ENCODE data around the gene SPNS3. TPM values are rescaled to one million over a fixed set of nuclear protein-coding genes. Genes with fewer than 3 reads are reported as not detected.
A peak's percentile ranks its signal among the peaks of the same experiment; 100 is the strongest.

The SPNS3 gene
- total and polyA plus RNA-seq, 9 donors, result 0.06 to 0.80 (median 0.20) TPM; not detected in 4

DNA sequence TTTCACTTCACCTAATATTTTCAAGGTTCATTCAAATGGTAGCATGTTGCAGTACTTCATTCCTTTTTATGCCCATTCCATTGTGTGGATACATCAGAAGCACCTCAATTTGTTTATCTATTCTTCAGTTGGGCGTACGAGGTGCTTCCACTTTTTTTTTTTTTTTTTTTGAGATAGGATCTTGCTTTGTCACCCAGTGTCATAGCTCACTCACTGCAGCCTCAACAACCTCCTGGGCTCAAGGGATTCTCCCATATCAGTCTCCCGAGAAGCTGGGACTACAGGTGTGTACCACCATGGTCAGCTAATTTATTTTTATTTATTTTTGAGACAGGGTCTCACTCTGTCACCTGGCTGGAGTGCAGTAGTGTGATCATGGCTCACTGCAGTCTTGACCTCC lies 22.5 kb upstream of the SPNS3 start:
- intact Hi-C loops (cut with DNase I), result loop anchor here in 3 of 4 donors (5.0 kb wide), 2 partner anchors 194 to 209 kb away; no protein-coding TSS in a partner anchor
- H3K27ac ChIP-seq, result no peak overlapping the region
- 68 to 89% (median 83%) methylated on average over 3 of the region's 3 CpGs for WGBS, 3 donors
- H3K4me1 ChIP-seq (ENCODE audit: insufficient read depth), result no peaks in the 10 kb centered on the region
- no peak for DNase-seq
- H3K27me3 ChIP-seq, result no peaks in the 10 kb centered on the region
- TF ChIP-seq POLR2A (IDR thresholded peaks at IDR 0.05) (no peak), EP300 (IDR thresholded peaks at IDR 0.05) (no peak), CTCF (IDR thresholded peaks at IDR 0.05) (no peak)
- H3K36me3 ChIP-seq, result no peaks in the 10 kb centered on the region
- H3K9me3 ChIP-seq, result no peaks in the 10 kb centered on the region
- no peak overlapping the region for H3K4me3 ChIP-seq

DNA sequence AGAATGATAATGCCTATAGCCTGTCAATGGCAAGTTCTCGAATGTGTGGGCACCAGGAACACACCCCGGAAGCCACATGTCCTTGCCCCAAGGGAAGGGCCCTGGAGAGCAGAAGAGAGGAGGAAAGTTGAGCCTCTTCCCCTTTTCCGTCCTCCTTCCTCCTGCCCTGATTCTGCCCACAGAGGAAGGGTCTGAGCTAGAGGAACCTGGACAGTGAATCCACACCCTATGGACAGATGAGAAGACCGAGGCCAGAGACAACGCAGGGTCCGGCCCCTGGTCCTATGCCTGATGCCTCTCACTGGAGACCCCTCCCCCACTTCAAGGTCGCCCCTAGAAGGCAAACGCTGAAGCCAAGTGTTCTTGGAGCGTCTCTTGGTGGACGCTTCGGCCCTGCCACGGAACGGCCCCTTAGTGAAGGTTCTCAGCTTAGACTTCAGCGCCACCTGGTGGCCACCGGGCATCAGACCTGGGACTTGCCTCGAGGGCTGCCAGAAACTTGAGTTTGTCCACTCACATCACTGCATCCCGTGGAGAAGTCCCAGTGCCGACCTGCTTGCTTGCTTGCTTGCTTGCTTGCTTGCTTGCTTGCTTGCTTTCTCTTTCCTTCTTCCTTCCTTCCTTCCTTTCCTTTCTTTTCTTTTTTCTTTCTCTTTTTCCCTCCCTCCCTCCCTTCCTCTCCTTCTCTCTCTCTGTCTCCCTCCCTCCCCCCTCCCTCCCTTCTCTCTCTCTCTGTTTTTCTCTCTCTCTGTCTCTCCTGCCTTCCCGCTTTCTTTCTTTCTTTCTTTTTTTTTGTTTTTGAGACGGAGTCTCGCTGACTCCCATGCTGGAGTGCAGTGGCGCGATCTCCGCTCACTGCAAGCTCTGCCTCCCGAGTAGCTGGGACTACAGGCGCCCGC lies 20.6 kb upstream of the SPNS3 start:
- no peaks in the 10 kb centered on the region for H3K36me3 ChIP-seq
- peak; percentile 92 to 97 (median 95) for DNase-seq
- WGBS, 3 donors, result 33 to 36% (median 36%) methylated on average over 26 to 27 of the region's 27 CpGs
- no peaks in the 10 kb centered on the region for H3K27me3 ChIP-seq
- H3K4me1 ChIP-seq (ENCODE audit: insufficient read depth), result no peaks in the 10 kb centered on the region
- intact Hi-C loops (cut with DNase I), result loop anchor here (2.0 to 5.0 kb wide), 3 partner anchors 196 to 211 kb away; no protein-coding TSS in a partner anchor
- TF ChIP-seq CTCF (IDR thresholded peaks at IDR 0.05), result peak; percentile 85 to 96 (median 92)
- no peak for TF ChIP-seq POLR2A (IDR thresholded peaks at IDR 0.05)
- H3K9me3 ChIP-seq, result no peaks in the 10 kb centered on the region
- H3K4me3 ChIP-seq, result no peak overlapping the region
- no peak overlapping the region for H3K27ac ChIP-seq

DNA sequence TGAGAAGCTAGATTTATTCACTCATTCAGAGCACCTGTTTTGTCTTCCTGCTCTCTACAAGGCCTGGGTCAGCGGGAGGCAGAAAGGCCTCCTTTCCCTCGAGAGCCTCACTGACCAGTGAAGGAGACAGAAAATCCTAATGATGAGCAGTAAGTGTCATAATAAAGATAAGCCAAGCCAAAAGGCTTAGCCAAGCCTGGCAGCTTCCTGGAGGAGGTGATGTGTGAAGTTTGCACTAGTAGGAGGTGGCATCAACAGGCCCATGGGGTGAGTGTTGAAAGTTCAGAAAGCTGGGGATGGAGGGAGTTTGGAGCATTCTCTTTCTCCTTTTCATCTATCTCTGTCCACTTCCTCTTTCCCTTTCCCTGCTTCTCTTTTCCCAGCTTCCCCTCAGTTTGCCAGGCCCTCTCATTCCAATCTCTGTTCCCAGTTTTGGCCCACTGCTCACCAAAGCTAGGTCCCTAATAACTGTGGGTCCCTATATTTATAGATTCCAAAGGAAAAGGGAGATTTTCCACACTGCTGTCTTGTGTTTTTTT lies 16.5 kb upstream of the SPNS3 start:
- intact Hi-C loops (cut with DNase I), result no loop called here
- 77 to 91% (median 79%) methylated on average over 2 of the region's 2 CpGs for WGBS, 3 donors
- no peak overlapping the region for H3K27ac ChIP-seq

More for the DNA sequence above, 16.5 kb upstream of the SPNS3 start:
- TF ChIP-seq EP300 (IDR thresholded peaks at IDR 0.05) (no peak), POLR2A (IDR thresholded peaks at IDR 0.05) (no peak), CTCF (IDR thresholded peaks at IDR 0.05) (no peak)
- Histone ChIP-seq H3K36me3 (no peaks in the 10 kb centered on the region), H3K4me1 (ENCODE audit: insufficient read depth) (no peaks in the 10 kb centered on the region), H3K9me3 (no peaks in the 10 kb centered on the region), H3K4me3 (no peak overlapping the region), H3K27me3 (no peaks in the 10 kb centered on the region)
- no peak for DNase-seq
